Smooth muscle cell (in vitro differentiated cells): ENCODE results near the gene NUP188. TPM values are rescaled to one million over a fixed set of nuclear protein-coding genes. Genes with fewer than 3 reads are reported as not detected.

Experiments used
- DNase-seq: peaks from one replicate; lab custom pipeline; 2025; ENCODE audit not compliant: unreplicated experiment; lab: John Stamatoyannopoulos, UW
- H2AFZ ChIP-seq: fragments of 200-600 bp; sonication (generic); 2 replicates; pipeline ENCODE4 v1.6.0; 2016; ENCODE audit warnings: antibody characterized with exemption, low read depth, mild to moderate bottlenecking
- H3F3A ChIP-seq: fragments of 200-600 bp; sonication (generic); 2 replicates; pipeline ENCODE4 v1.6.0; 2017; ENCODE audit warnings: antibody characterized with exemption, low read depth
- H3K27ac ChIP-seq: fragments of 200-600 bp; sonication (generic); 2 replicates; pipeline ENCODE4 v1.5.1; 2016; ENCODE audit warnings: low read depth, mild to moderate bottlenecking
- H3K27me3 ChIP-seq: fragments of 200-600 bp; sonication (generic); 2 replicates; pipeline ENCODE4 v1.6.1; 2016; ENCODE audit warnings: low read depth, mild to moderate bottlenecking
- H3K36me3 ChIP-seq: fragments of 200-600 bp; sonication (generic); 2 replicates; pipeline ENCODE4 v1.5.1; 2016; ENCODE audit warnings: low read depth
- H3K4me1 ChIP-seq: fragments of 200-600 bp; sonication (generic); 2 replicates; pipeline ENCODE4 v1.5.1; 2016; ENCODE audit warnings: low read depth
- H3K4me2 ChIP-seq: fragments of 200-600 bp; sonication (generic); 2 replicates; pipeline ENCODE4 v1.6.0; 2016; ENCODE audit warnings: mild to moderate bottlenecking
- H3K4me3 ChIP-seq: fragments of 200-600 bp; sonication (generic); 2 replicates; pipeline ENCODE4 v1.5.1; 2016; ENCODE audit warnings: mild to moderate bottlenecking
- H3K79me2 ChIP-seq: fragments of 200-600 bp; sonication (generic); 2 replicates; pipeline ENCODE4 v1.6.0; 2016; ENCODE audit warnings: low read depth, mild to moderate bottlenecking
- H3K9ac ChIP-seq: fragments of 200-600 bp; sonication (generic); 2 replicates; pipeline ENCODE4 v1.6.0; 2016; ENCODE audit warnings: low read depth
- H3K9me3 ChIP-seq: fragments of 200-600 bp; sonication (generic); replicated peaks from 2 replicates; pipeline ENCODE4 v1.5.1; 2016; ENCODE audit warnings: low read depth
- H4K20me1 ChIP-seq: fragments of 200-600 bp; sonication (generic); 2 replicates; pipeline ENCODE4 v1.6.0; 2016; ENCODE audit warnings: low read depth
- WGBS: methylation state at CpG from one replicate; pipeline ENCODE4 v1.1.7; 2016; ENCODE audit warnings: low lambda C conversion rate; 5-methylcytosine and 5-hydroxymethylcytosine counted together
- polyA plus RNA-seq: library from polyadenylated mRNA; unstranded; fragments of >200 nt; fragmentation: Nextera tagmentation; extraction: Ambion mirVana; gene quantifications from 2 replicates; pipeline ENCODE4 v1.2.1, GENCODE V29; 2016
- total RNA-seq: library from RNA; depleted of rRNA; stranded (reverse); fragments of >200 nt; gene quantifications from 2 replicates; pipeline ENCODE4 v1.2.3, GENCODE V29; 2014
- TF ChIP-seq, protein P1 (sequence below): fragments of 200-600 bp; sonication (generic); IDR thresholded peaks from 2 replicates; pipeline ENCODE4 v1.5.1; 2017; ENCODE audit warnings: borderline replicate concordance, mild to moderate bottlenecking, antibody characterized with exemption; ENCODE audit not compliant: insufficient read depth, poor library complexity, severe bottlenecking

The NUP188 gene
- total and polyA plus RNA-seq, 2 experiments from 2014 or later, result 31.9 to 45.8 TPM

DNA sequence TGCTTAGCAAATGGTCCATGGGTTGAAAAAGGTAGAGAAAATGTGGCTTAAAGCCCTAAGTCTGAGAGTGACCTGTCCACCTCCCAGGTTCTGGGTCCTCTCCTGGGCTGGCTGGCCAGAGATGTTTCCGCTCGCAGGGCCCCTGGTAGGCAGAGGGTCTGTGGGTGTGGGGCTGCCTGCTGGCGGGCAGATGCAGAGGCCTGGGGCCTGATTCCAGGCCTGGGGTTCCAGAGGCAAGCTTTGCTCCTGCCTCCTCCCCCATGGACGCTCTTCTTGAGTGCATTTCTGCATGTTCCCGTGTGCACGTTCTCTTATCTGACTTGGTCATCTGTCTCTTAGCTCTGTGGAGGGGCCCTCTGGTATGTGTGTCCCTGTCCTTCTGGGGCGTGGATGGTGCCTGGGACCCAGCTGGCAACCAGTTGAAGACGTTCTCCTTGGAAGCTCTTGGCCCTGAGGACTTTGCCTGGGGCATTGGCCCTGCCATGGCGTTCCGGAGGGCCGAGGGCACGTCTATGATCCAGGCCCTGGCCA, 92.7 kb downstream of the NUP188 start:
- Histone ChIP-seq H3K27me3 (no peaks in the 10 kb centered on the region), H3F3A (no peaks in the 10 kb centered on the region), H3K79me2 (peaks cover 27% of the 10 kb centered on the region), H3K4me1 (peaks cover 8% of the 10 kb centered on the region), H3K4me2 (no peak overlapping the region), H3K9me3 (no peaks in the 10 kb centered on the region), H3K27ac (no peak overlapping the region), H4K20me1 (no peaks in the 10 kb centered on the region), H3K9ac (no peak overlapping the region), H2AFZ (no peak overlapping the region), H3K36me3 (no peaks in the 10 kb centered on the region), H3K4me3 (no peak overlapping the region)
- TF ChIP-seq, protein P1, sequence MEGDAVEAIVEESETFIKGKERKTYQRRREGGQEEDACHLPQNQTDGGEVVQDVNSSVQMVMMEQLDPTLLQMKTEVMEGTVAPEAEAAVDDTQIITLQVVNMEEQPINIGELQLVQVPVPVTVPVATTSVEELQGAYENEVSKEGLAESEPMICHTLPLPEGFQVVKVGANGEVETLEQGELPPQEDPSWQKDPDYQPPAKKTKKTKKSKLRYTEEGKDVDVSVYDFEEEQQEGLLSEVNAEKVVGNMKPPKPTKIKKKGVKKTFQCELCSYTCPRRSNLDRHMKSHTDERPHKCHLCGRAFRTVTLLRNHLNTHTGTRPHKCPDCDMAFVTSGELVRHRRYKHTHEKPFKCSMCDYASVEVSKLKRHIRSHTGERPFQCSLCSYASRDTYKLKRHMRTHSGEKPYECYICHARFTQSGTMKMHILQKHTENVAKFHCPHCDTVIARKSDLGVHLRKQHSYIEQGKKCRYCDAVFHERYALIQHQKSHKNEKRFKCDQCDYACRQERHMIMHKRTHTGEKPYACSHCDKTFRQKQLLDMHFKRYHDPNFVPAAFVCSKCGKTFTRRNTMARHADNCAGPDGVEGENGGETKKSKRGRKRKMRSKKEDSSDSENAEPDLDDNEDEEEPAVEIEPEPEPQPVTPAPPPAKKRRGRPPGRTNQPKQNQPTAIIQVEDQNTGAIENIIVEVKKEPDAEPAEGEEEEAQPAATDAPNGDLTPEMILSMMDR, result no peak
- 93% methylated on average over 12 of the region's 12 CpGs for WGBS
- no peak for DNase-seq

DNA sequence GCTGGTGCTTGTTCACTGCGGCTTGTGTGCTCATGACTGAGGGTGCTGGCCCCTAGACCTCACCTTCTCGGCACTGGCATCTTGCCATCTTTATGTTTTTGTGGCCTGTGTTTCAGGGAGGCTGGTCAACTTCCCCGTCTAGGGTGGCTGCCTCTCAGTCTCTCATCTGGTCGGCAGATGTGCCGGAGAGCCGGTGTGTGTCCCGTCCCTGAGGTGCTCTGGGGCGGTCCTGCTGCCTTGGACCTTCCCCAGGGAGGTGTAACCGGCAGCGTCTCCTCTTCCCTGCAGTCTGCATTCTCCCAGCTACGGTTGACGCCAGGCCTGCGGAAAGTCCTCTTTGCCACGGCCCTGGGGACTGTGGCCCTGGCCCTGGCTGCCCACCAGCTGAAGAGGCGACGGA, 94.5 kb downstream of the NUP188 start:
- H3K36me3 ChIP-seq, result no peaks in the 10 kb centered on the region
- peaks cover 8% of the 10 kb centered on the region for H3K4me1 ChIP-seq
- H3K27ac ChIP-seq, result no peak overlapping the region
- H3K9me3 ChIP-seq, result no peaks in the 10 kb centered on the region
- H3K27me3 ChIP-seq, result no peaks in the 10 kb centered on the region
- TF ChIP-seq, protein P1, result no peak
- no peaks in the 10 kb centered on the region for H4K20me1 ChIP-seq
- DNase-seq, result no peak
- 96% methylated on average over 16 of the region's 16 CpGs for WGBS
- no peak overlapping the region for H3K4me3 ChIP-seq
- H3K79me2 ChIP-seq, result peaks cover 25% of the 10 kb centered on the region
- no peaks in the 10 kb centered on the region for H3F3A ChIP-seq
- no peak overlapping the region for H2AFZ ChIP-seq
- no peak overlapping the region for H3K4me2 ChIP-seq
- no peak overlapping the region for H3K9ac ChIP-seq

DNA sequence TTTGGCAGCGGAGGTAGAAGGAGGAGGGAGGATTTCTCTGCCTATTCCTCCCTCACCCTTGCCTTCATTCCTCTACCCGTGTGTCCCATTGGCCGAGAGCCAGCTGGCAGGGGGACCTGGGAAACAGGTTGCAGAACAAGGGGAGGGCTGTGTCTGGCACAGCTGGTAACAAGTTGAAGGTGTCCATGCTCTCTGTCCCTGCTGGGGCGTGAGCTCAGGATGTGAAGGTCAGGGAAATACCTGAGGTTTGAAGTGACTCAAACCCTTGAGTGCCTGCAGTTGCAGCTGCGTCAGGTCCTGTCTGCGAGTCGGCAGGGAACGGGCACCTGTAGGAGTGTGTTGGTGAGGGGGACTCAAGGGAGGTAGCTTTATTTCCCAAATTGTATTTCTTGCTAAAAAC, 105.1 kb downstream of the NUP188 start:
- DNase-seq, result no peak
- H2AFZ ChIP-seq, result no peak overlapping the region
- H3K4me1 ChIP-seq, result no peaks in the 10 kb centered on the region
- no peak overlapping the region for H3K9ac ChIP-seq
- WGBS, result 89% methylated on average over 8 of the region's 8 CpGs
- no peaks in the 10 kb centered on the region for H3K36me3 ChIP-seq
- H4K20me1 ChIP-seq, result no peaks in the 10 kb centered on the region
- no peaks in the 10 kb centered on the region for H3K27me3 ChIP-seq
- TF ChIP-seq, protein P1, result no peak
- no peaks in the 10 kb centered on the region for H3F3A ChIP-seq
- H3K79me2 ChIP-seq, result no peaks in the 10 kb centered on the region
- H3K9me3 ChIP-seq, result no peaks in the 10 kb centered on the region
- H3K27ac ChIP-seq, result no peak overlapping the region
- no peak overlapping the region for H3K4me3 ChIP-seq
- H3K4me2 ChIP-seq, result no peak overlapping the region

DNA sequence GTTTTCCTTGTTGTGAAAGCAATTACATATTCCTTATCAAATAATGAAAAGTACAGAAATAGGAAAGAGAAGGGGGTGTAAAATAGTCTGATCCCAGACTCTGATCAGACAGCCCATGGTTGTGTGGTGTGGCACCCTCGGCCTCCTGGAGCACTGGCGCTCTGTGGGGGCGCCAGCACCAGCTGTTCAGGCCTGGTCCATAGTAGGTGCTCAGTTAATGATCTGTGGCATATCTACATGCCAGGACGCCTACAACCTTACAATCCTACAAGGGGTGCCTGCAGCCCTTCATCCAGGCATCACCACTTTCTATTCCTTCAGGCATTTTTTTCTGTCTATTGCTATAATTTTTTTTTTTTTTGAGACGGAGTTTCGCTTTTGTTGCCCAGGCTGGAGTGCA, 105.5 kb downstream of the NUP188 start:
- Histone ChIP-seq H3K4me2 (no peak overlapping the region), H2AFZ (no peak overlapping the region), H3K27me3 (no peaks in the 10 kb centered on the region), H3K27ac (no peak overlapping the region), H4K20me1 (no peaks in the 10 kb centered on the region), H3K4me3 (no peak overlapping the region), H3K4me1 (no peaks in the 10 kb centered on the region), H3K9ac (no peak overlapping the region), H3K9me3 (no peaks in the 10 kb centered on the region), H3K79me2 (no peaks in the 10 kb centered on the region), H3K36me3 (no peaks in the 10 kb centered on the region), H3F3A (no peaks in the 10 kb centered on the region)
- TF ChIP-seq, protein P1, result no peak
- DNase-seq, result no peak
- WGBS, result 97% methylated on average over 6 of the region's 6 CpGs
